Vagina (tissue), 2 donors: Measurements from ENCODE around the gene ANK2.

Experiments used
- CTCF ChIP-seq, 3 experiments: fragments of 450-650 bp in 2 of 3; fragments of 200-600 bp in 1 of 3; sonication (generic) in 1 of 3; IDR thresholded peaks; one replicate each; pipeline ENCODE4 v1.5.1; 2017 to 2019; ENCODE audit warnings: antibody characterized with exemption in 3 of 3, mild to moderate bottlenecking in 2 of 3, moderate library complexity in 2 of 3
- POLR2A ChIP-seq, 2 donors: fragments of 450-650 bp; IDR thresholded peaks; one replicate each; pipeline ENCODE4 v1.6.1; 2017; ENCODE audit warnings: antibody characterized with exemption in 2 of 2, mild to moderate bottlenecking in 2 of 2, moderate library complexity in 2 of 2
- POLR2AphosphoS5 ChIP-seq, 2 donors: sonication (generic); formaldehyde crosslinking; IDR thresholded peaks; one replicate each; pipeline ENCODE4 v1.9.0; 2017; ENCODE audit warnings: antibody characterized with exemption in 2 of 2, mild to moderate bottlenecking in 2 of 2, low read depth in 1 of 2; ENCODE audit not compliant: insufficient read depth in 1 of 2

GRCh38 chr4:113349430-113349829, 300.0 kb downstream of the ANK2 start:
- no peak for TF ChIP-seq CTCF (IDR thresholded peaks at IDR 0.05)
- TF ChIP-seq POLR2AphosphoS5 (IDR thresholded peaks at IDR 0.05; ENCODE audit: insufficient read depth in 1 of 2, low read depth in 1 of 2), result no peak
- no peak for TF ChIP-seq POLR2A (IDR thresholded peaks at IDR 0.05)
